Parathyroid adenoma (tissue), 2 donors: Measurements from ENCODE around the gene KHDRBS2.

Experiments used
- H2AFZ ChIP-seq: fragments of 300-600 bp; sonication (generic); one replicate; pipeline ENCODE4 v1.7.0; 2017; ENCODE audit warnings: antibody characterized with exemption, mild to moderate bottlenecking
- H3K27ac ChIP-seq: fragments of 300-600 bp; sonication (generic); one replicate; pipeline ENCODE4 v1.7.0; 2017
- H3K27me3 ChIP-seq: fragments of 300-600 bp; sonication (generic); one replicate; pipeline ENCODE4 v1.7.0; 2017; ENCODE audit warnings: low read length; ENCODE audit not compliant: control insufficient read depth, insufficient read depth
- H3K36me3 ChIP-seq: fragments of 300-600 bp; sonication (generic); one replicate; pipeline ENCODE4 v1.7.0; 2017; ENCODE audit warnings: low read length; ENCODE audit not compliant: control insufficient read depth, insufficient read depth
- H3K4me1 ChIP-seq: fragments of 300-600 bp; sonication (generic); one replicate; pipeline ENCODE4 v1.7.0; 2017; ENCODE audit warnings: control low read depth
- H3K4me2 ChIP-seq: fragments of 300-600 bp; sonication (generic); one replicate; pipeline ENCODE4 v1.7.0; 2017; ENCODE audit warnings: low read length
- H3K4me3 ChIP-seq: fragments of 300-600 bp; sonication (generic); one replicate; pipeline ENCODE4 v1.7.0; 2017; ENCODE audit warnings: low read depth, low read length
- H3K79me2 ChIP-seq: fragments of 300-600 bp; sonication (generic); one replicate; pipeline ENCODE4 v1.7.0; 2017; ENCODE audit warnings: control low read depth
- H3K9ac ChIP-seq: fragments of 300-600 bp; sonication (generic); one replicate; pipeline ENCODE4 v1.7.0; 2017; ENCODE audit warnings: mild to moderate bottlenecking
- H3K9me3 ChIP-seq: fragments of 300-600 bp; sonication (generic); one replicate; pipeline ENCODE4 v1.7.0; 2017; ENCODE audit warnings: low read length; ENCODE audit not compliant: control insufficient read depth
- TF ChIP-seq, protein P1 (sequence below): fragments of 300-600 bp; sonication (generic); IDR thresholded peaks from one replicate; pipeline ENCODE4 v1.7.0; 2017; ENCODE audit warnings: antibody characterized with exemption, mild to moderate bottlenecking
- donor health status: primary hyperparathyroidism.

Gene KHDRBS2

GRCh38 chr6:62217866-62218265 is 68.2 kb downstream of the KHDRBS2 start:
- Histone ChIP-seq H3K36me3 (no peaks in the 10 kb centered on the region), H3K4me2 (no peak overlapping the region), H3K4me1 (no peaks in the 10 kb centered on the region), H3K4me3 (no peak overlapping the region), H3K27me3 (no peaks in the 10 kb centered on the region), H3K27ac (no peak overlapping the region), H3K9ac (no peak overlapping the region), H3K9me3 (no peaks in the 10 kb centered on the region), H3K79me2 (no peaks in the 10 kb centered on the region), H2AFZ (no peak overlapping the region)
- TF ChIP-seq, protein P1, sequence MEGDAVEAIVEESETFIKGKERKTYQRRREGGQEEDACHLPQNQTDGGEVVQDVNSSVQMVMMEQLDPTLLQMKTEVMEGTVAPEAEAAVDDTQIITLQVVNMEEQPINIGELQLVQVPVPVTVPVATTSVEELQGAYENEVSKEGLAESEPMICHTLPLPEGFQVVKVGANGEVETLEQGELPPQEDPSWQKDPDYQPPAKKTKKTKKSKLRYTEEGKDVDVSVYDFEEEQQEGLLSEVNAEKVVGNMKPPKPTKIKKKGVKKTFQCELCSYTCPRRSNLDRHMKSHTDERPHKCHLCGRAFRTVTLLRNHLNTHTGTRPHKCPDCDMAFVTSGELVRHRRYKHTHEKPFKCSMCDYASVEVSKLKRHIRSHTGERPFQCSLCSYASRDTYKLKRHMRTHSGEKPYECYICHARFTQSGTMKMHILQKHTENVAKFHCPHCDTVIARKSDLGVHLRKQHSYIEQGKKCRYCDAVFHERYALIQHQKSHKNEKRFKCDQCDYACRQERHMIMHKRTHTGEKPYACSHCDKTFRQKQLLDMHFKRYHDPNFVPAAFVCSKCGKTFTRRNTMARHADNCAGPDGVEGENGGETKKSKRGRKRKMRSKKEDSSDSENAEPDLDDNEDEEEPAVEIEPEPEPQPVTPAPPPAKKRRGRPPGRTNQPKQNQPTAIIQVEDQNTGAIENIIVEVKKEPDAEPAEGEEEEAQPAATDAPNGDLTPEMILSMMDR, result no peak

GRCh38 chr6:62202078-62202477 is 83.9 kb downstream of the KHDRBS2 start:
- Histone ChIP-seq H3K9me3 (no peaks in the 10 kb centered on the region), H2AFZ (no peak overlapping the region), H3K9ac (no peak overlapping the region), H3K79me2 (no peaks in the 10 kb centered on the region), H3K4me2 (no peak overlapping the region), H3K27me3 (no peaks in the 10 kb centered on the region), H3K27ac (no peak overlapping the region), H3K4me3 (no peak overlapping the region), H3K4me1 (no peaks in the 10 kb centered on the region), H3K36me3 (no peaks in the 10 kb centered on the region)
- TF ChIP-seq, protein P1, result no peak

DNA sequence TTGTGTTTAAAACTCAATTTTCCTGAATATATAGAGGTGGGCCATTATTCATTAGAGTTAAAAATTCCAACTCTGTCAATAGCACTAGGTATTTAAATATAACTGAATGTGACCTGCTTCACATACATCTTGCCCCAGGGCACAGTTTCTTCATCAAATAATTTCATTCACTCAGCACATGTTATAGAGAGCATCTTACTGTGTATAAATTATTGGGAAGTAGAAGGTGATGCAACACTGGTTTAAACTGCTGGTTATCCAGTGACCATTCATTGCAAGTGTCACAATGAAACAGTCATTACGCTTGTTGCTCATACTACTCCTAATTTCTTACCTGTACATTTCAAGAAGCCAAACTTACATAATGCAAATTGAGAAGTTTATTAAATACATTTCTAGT is 93.4 kb downstream of the KHDRBS2 start:
- H3K36me3 ChIP-seq, result no peaks in the 10 kb centered on the region
- TF ChIP-seq, protein P1, result no peak
- H3K4me1 ChIP-seq, result no peaks in the 10 kb centered on the region
- no peak overlapping the region for H3K9ac ChIP-seq
- no peaks in the 10 kb centered on the region for H3K9me3 ChIP-seq
- no peak overlapping the region for H3K4me3 ChIP-seq
- no peak overlapping the region for H3K27ac ChIP-seq
- no peak overlapping the region for H3K4me2 ChIP-seq
- no peaks in the 10 kb centered on the region for H3K79me2 ChIP-seq
- no peak overlapping the region for H2AFZ ChIP-seq
- H3K27me3 ChIP-seq, result no peaks in the 10 kb centered on the region

DNA sequence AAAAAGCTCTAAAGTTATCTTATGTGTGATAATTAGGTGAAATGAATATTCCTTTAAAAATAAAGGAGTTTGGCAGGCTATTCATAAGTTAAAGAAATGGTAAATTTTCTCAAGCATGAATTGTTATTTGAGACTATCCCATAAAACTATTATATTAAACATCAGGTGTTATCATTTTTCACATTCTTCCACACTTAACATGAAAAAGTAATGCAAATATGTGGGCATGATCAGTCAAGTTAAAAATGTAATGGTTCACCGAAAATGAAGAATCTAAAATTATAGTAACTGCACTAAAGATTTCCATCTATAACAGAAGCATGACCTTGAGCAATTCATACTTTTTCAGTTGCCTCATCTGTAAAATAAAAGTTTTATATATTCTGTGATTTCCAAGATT is 110.8 kb downstream of the KHDRBS2 start:
- no peak overlapping the region for H3K27ac ChIP-seq
- TF ChIP-seq, protein P1, result no peak
- no peak overlapping the region for H3K9ac ChIP-seq
- H3K36me3 ChIP-seq, result no peaks in the 10 kb centered on the region
- no peaks in the 10 kb centered on the region for H3K79me2 ChIP-seq
- H2AFZ ChIP-seq, result no peak overlapping the region
- H3K4me3 ChIP-seq, result no peak overlapping the region
- H3K4me2 ChIP-seq, result no peak overlapping the region
- H3K9me3 ChIP-seq, result no peaks in the 10 kb centered on the region
- H3K4me1 ChIP-seq, result no peaks in the 10 kb centered on the region
- no peaks in the 10 kb centered on the region for H3K27me3 ChIP-seq

GRCh38 chr6:62174548-62174947 is 111.5 kb downstream of the KHDRBS2 start:
- Histone ChIP-seq H3K27ac (no peak overlapping the region), H2AFZ (no peak overlapping the region), H3K4me3 (no peak overlapping the region), H3K79me2 (no peaks in the 10 kb centered on the region), H3K36me3 (no peaks in the 10 kb centered on the region), H3K9me3 (no peaks in the 10 kb centered on the region), H3K27me3 (no peaks in the 10 kb centered on the region), H3K9ac (no peak overlapping the region), H3K4me2 (no peak overlapping the region), H3K4me1 (no peaks in the 10 kb centered on the region)
- TF ChIP-seq, protein P1, result no peak
